Pancreas (tissue), 10 donors: Measurements from ENCODE around the gene FURIN. TPM values are rescaled to one million over a fixed set of nuclear protein-coding genes. Genes with fewer than 3 reads are reported as not detected.
"Not testable (repeated sequence)": the region's sequence is repeated elsewhere in the genome, so short reads cannot be mapped to it uniquely, and the experiment has no call there.

Experiments
- ATAC-seq, 4 donors: fragments of 200-7000 bp; cut with Tn5 transposase; one replicate each; pipeline versions ENCODE4 v1.8.0 to v1.9.1; 2020; ENCODE audit warnings: mild to moderate bottlenecking in 4 of 4, moderate library complexity in 4 of 4
- DNase-seq, 6 donors: peaks; one replicate each; pipeline ENCODE4 v3.0.0-alpha.2; 2020
- FAIRE-seq: peaks from 2 replicates; lab custom pipeline; 2012; peaks lifted over from hg19 to GRCh38; lab: Jason Lieb, UNC
- H3K27ac ChIP-seq, 4 donors: fragments of 200-600 bp; sonication (generic); 1 replicate in 3 of 4; 2 replicates in 1 of 4; pipeline versions ENCODE4 v1.5.0 to v1.8.0; 2020
- H3K27me3 ChIP-seq, 4 donors: fragments of 200-600 bp; one replicate each; pipeline ENCODE4 v1.8.0; 2021
- H3K36me3 ChIP-seq, 3 donors: fragments of 200-600 bp; sonication (generic) in 1 of 3; one replicate each; pipeline versions ENCODE4 v1.5.0 to v1.8.0; 2020 to 2021
- H3K4me1 ChIP-seq, 3 donors: fragments of 200-600 bp; one replicate each; pipeline ENCODE4 v1.8.0; 2021
- H3K4me3 ChIP-seq, 4 donors: fragments of 200-600 bp; sonication (generic) in 2 of 4; one replicate each; pipeline versions ENCODE4 v1.5.0 to v1.8.0; 2020 to 2021
- H3K9me3 ChIP-seq, 4 donors: fragments of 200-600 bp; one replicate each; pipeline ENCODE4 v1.8.0; 2021
- CTCF ChIP-seq, 4 donors: fragments of 200-600 bp; sonication (generic) in 3 of 4; IDR thresholded peaks; one replicate each; pipeline versions ENCODE4 v1.5.0 to v1.8.0; 2021; ENCODE audit warnings: antibody characterized with exemption in 4 of 4
- WGBS, 2 donors: extraction: QIAGEN DNeasy Blood & Tissue Kit; methylation state at CpG; one replicate each; pipeline ENCODE4 v1.1.7; 2013; 5-methylcytosine and 5-hydroxymethylcytosine counted together
- intact Hi-C, 3 donors: fragments of 100-400 bp; cut with DNase I; formaldehyde crosslinking; loops; one replicate each; pipeline versions ENCODE4 v1.11.1 to v1.14.2; 2022
- polyA plus RNA-seq, 2 donors: library from polyadenylated mRNA; stranded (reverse); fragments of 200-250 nt; gene quantifications; one replicate each; pipeline ENCODE4 v1.2.3, GENCODE V29; 2013
- total RNA-seq, 6 donors: library from RNA; stranded (reverse); fragmentation: NEBNext Ultra II Directional in 4 of 6; extraction: Animal tissue kit (Norgen Biotek cat#: 25700) in 4 of 6; gene quantifications; one replicate each; pipeline versions ENCODE4 v1.2.1 to v1.2.4, GENCODE V29; 2021 to 2023
- donor health status: healthy with polysubstance abuse.
- donor health status: DM: no; HTN: no; CAD: no; lungs with moderate emphysema.
- donor health status: DM: no; HTN: no; CAD: no.
- donor health status: control.
- donor health status: control.
- donor health status: Bipolar disorder and iron deficiency.
- donor health status: DM: yes; HTN: yes; CAD: no.
- donor health status: DM: no; HTN: no; CAD: no.
- donor health status: DM: no; HTN: no; CAD: no.
- donor health status: DM: yes; HTN: yes; CAD: no.

FURIN gene
- total and polyA plus RNA-seq, 8 donors: 50.3 to 106 (median 84.2) TPM

- intact Hi-C loops: no loop called here
- 70 to 71% methylated on average over 7 of the region's 7 CpGs for WGBS, 2 donors
- H3K36me3 ChIP-seq: no peaks in the 10 kb centered on the region
- no peaks in the 10 kb centered on the region for H3K9me3 ChIP-seq
- H3K27ac ChIP-seq: no peak overlapping the region
- peak in 1 of 6 donors; percentile 33 for DNase-seq
- H3K4me1 ChIP-seq: peaks cover 12 to 19% (median 15%) of the 10 kb centered on the region in 3 donors
- FAIRE-seq: no peak
- no peaks in the 10 kb centered on the region for H3K27me3 ChIP-seq
- no peak overlapping the region for H3K4me3 ChIP-seq
- no peak for TF ChIP-seq CTCF (IDR thresholded peaks at IDR 0.05)
- ATAC-seq: peak in 2 of 4 donors; percentile 3 to 11
Measured at GRCh38 chr15:90823455-90823974, 44.9 kb upstream of the FURIN start.

DNA sequence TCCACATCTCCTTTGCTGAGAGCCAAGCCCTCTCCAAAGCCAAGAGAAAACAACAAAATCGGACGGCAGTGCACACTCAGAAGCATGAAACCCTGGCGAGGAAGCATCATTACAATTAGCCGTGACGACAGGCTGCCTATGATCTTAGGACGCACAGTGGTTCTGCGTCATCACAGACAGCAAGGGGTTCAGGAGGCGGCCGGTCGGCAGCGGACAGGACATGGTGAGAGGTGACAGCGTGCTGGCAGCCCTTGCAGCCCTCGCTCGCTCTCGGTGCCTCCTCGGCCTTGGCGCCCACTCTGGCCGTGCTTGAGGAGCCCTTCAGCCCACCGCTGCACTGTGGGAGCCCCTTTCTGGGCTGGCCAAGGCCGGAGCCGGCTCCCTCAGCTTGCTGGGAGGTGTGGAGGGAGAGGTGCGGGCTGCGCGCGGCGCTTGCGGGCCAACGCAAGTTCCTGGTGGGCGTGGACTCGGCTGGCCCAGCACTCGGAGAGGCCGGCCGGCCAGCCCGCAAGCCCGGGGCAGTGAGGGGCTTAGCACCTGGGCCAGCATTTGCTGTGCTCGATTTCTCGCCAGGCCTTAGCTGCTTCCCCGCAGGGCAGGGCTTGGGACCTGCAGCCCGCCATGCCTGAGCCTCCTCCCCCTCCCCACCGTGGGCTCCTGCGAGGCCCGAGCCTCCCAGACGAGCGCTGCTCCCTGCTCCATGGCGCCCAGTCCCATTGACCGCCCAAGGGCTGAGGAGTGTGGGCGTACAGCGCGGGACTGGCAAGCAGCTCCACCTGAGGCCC lies 43.1 kb upstream of the FURIN start:
- H3K9me3 ChIP-seq, ATAC-seq, H3K4me1 ChIP-seq, H3K36me3 ChIP-seq, H3K4me3 ChIP-seq, H3K27ac ChIP-seq, FAIRE-seq, intact Hi-C loops, H3K27me3 ChIP-seq: not testable (repeated sequence)
- 96 to 98% methylated on average over 47 to 49 of the region's 49 CpGs for WGBS, 2 donors
- peak in 1 of 6 donors; percentile 47 for DNase-seq

- intact Hi-C loops, H3K9me3 ChIP-seq, H3K4me1 ChIP-seq, H3K36me3 ChIP-seq, H3K27me3 ChIP-seq, ATAC-seq, DNase-seq, FAIRE-seq, H3K4me3 ChIP-seq, H3K27ac ChIP-seq: not testable (repeated sequence)
- WGBS, 2 donors: 91 to 94% methylated on average over 26 of the region's 26 CpGs
Measured at GRCh38 chr15:90826206-90826885, 42.0 kb upstream of the FURIN start.

- H3K4me1 ChIP-seq: peaks cover 0 to 8% (median 0%) of the 10 kb centered on the region in 3 donors
- H3K27ac ChIP-seq: no peak overlapping the region
- H3K36me3 ChIP-seq: no peaks in the 10 kb centered on the region
- intact Hi-C loops: no loop called here
- ATAC-seq: no peak
- no peak for DNase-seq
- no peaks in the 10 kb centered on the region for H3K9me3 ChIP-seq
- WGBS, 2 donors: 94% methylated on average over 20 of the region's 20 CpGs
- no peaks in the 10 kb centered on the region for H3K27me3 ChIP-seq
- no peak for FAIRE-seq
- no peak overlapping the region for H3K4me3 ChIP-seq
- no peak for TF ChIP-seq CTCF (IDR thresholded peaks at IDR 0.05)
Measured at GRCh38 chr15:90826886-90827435, 41.4 kb upstream of the FURIN start.

DNA sequence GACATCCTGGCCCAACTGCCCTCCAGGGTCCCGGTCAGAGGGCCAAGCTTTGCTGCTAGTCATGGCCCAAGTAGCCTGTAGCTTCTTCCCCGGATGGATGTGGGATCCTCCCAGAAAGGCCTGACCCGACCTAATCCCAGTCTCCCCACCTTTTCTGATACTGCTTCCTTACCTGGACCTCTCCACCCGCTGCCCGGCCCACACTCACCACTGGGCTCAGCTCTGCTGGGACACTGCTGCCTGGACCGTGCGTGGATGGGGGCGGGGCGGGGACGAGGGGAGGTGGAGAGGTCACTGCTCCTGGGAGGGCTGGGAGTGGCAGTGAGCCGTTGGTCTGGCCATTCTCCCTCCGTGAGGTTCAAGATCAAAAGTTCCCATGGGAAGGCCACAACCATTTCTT lies 40.3 kb upstream of the FURIN start:
- TF ChIP-seq CTCF (IDR thresholded peaks at IDR 0.05): no peak
- intact Hi-C loops: no loop called here
- DNase-seq (no peak), FAIRE-seq (no peak), ATAC-seq (no peak)
- no peaks in the 10 kb centered on the region for H3K36me3 ChIP-seq
- H3K27me3 ChIP-seq: no peaks in the 10 kb centered on the region
- H3K4me1 ChIP-seq: peaks cover 0 to 8% (median 0%) of the 10 kb centered on the region in 3 donors
- H3K4me3 ChIP-seq: no peak overlapping the region
- no peaks in the 10 kb centered on the region for H3K9me3 ChIP-seq
- 87 to 88% methylated on average over 12 of the region's 12 CpGs for WGBS, 2 donors
- no peak overlapping the region for H3K27ac ChIP-seq
